ENCODE results near the gene DOK6.
"Not testable (repeated sequence)": the region's sequence is repeated elsewhere in the genome, so short reads cannot be mapped to it uniquely, and the experiment has no call there.

DOK6 gene

DNA sequence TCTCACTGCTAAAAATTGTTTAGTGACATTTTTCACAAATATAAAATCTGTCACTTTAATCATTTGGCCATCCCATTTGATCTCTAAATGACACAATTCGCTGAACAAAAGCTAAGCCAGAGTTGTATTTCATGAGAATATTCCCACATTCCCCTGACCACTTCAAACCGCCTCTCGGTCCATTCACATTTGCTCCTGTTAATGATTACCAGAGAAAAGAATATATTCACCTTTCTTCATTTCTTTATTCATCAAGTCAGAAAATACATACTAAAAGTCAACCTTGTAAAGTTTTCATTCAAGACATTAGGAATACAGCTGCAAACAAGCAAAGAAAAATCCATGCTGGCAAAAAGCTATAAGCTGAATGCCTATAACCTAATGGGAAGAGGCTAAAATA, 225.5 kb downstream of the DOK6 start:
- no peak for DNase-seq (ENCODE audit: low spot score)

DNA sequence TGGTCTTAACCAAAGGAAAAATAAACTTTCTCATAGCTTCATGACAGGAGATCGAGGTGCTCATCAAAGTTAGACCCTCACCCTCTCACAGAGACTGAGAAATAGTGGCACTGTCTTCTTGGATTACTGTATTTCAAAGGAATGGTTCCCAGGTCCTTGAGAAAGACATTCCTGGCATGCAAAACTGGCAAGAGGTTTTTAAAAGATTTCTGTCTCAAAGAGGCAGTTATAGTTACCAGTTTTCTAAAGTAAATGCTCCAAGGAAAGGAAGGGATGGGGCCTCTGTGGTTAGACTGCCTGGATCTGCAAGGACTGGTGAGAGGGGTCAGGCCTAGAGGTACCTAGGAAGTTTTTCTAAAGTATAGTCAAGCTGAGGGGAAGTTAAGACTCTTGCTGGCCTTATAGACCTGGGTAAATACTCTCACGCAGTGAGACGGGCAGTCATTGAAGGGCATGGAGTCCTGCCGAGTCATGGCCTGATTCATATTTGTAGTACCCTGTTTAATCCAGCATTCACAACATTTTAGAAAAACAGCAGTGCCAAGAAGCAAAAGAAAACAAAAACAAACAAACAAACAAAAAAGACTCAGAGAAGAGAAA, 226.1 kb downstream of the DOK6 start:
- DNase-seq (ENCODE audit: low spot score) = no peak

DNA sequence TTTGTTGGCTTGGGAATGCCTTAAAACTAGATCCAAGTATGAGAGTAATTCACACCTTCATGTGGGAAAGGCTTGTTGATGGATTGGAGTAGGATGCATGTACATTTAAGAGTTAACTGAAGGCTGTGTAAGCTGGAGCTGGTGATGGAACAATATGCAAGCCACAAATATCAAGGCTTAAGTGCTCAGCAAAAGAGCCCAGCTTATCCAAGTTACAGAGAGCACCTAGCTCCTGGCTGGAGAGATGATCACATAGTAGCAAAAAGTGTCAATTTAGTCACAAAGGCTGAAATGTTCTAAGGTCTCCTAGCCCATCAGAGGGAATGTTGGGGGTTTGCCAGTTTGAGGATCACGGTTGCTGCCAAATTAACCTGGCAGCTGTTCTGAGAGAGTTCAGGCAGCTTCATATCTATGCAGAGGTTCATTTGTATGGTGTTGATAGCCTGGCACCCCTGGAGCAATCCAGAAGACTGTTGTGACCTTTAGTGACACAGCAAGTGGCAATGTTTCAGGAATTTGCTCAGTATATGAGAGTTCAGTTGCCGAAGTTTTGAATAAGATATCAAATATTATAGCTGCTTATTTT, 228.2 kb downstream of the DOK6 start:
- DNase-seq (ENCODE audit: low spot score) = no peak

DNA sequence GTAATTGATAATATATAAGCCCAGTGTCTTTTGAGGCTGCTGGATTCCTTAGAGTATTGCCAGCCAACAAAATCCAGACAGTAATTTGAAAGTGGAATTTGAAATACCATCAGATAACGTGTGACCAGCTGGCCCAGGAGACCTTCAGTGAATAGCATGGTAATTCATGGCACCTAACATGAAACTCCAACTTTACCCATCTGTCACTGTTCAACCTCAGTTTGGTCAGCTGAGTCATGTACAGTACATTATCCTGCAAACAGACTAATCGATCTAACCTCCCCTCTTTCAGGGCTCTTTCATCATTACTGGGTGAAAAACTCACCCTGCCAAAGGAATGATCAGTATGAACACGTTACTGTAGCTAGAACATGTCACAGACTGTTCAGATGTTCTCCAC, 230.6 kb downstream of the DOK6 start:
- no peak for DNase-seq (ENCODE audit: low spot score)

DNA sequence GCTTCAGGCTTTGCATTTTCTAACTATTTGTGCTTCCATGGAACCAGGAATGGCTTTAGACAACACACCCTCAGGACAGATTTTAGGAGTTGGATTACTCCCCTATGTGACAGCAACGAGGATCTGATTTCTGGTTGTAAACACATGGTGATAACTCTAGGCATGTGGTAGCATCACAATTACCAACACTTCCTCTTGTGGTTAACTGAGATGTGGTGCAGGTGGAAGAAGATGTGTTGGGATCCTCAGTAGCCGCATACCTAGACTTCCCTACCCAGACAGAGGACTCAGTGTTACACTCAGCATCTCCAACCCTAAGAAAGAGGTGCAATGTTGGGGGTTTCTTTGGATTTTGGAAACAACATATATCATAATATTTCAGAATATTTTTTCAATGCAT, 234.8 kb downstream of the DOK6 start:
- no peak for DNase-seq (ENCODE audit: low spot score)

DNA sequence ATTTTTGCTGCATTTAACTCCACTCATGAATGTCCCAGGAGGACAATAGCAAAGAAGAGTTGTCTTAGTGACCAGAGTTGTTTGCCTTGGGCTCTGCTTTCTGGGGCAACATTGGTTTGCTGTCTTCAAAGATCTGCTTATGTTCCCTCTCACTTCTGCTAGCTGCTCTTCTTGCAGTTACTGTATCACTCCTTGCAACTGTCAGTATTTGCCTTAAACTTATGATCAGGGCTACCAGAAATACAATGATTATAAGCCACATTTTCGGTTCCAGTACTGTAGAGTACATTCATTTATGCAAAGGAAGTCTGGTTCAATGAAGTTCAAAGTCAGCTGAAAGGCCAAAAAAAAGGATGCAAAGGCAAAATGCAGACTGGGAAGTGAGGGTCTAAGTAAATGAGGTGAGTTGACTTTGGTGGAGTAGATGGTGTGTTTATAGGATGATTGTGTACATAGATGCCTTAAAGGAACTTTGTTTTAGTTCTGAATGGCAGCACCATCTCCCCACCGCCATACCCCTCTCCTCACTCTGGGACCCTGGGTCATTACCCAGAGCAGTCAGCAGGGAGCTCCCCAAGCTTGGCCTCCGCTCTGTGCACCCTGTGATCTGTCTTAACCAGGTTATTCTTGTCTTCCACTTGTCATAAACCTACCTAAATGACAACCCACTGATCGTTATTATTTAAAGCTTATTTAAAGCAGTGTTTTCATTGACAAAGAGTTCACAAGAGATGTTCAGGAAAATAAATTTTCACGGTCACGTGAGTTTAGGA, 236.0 kb downstream of the DOK6 start:
- DNase-seq (ENCODE audit: low spot score) = no peak

DNA sequence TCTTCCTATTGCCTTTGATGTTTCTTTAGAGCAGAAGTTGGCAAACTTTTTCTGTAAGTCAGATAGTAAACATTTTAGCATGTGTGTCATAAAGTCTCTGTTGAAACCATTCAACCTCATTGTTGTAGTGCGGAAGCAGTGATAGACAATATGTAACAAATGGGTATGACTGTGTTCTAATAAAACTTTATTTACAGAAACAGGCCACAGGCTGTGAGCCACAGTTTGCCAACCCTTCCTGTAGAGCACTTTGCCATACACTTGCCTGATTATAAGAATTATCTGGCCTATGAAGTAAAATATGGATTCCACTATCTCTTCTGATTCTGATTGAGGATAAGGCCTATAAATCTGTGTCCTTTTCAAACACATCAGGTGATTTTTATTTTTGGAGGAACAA, 237.4 kb downstream of the DOK6 start:
- no peak for DNase-seq (ENCODE audit: low spot score)

DNA sequence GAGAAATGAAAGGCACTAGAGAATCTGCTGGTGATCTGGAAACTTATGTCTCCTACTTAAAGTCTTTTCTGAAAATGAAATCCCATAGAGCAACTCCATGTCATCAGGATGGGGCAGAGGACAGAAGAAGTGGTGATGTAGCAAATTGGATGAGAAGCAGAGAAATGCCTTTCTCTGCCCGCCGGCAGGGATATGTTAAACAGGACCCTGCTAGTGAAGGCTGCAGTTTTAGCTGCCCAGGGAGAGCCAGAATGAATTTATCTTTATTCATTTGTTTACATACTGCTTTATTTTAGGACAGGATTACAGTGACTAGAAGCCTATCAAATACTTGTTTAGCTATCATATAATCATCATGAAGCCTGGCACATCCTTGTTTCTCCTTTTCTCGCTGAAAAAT, 247.0 kb downstream of the DOK6 start:
- no peak for DNase-seq (ENCODE audit: low spot score)

DNA sequence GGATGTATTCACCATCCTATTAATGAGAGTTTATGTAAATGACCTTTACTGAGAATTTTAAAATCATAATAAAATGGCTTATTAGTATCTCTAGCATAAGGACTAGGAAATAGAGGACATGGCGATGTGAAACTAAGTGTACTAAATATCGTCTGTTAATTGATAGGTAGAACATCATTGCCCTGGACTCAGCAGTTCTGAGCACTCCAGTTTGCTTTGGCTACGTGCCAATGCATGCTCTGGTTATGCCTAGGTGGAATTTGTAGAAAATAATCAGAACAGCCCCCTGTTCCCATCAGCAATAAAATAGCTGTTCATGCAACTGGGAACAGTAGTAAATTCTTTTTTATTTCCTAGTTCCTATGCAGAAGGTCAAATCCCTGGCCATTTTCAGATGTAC, 247.8 kb downstream of the DOK6 start:
- DNase-seq (ENCODE audit: low spot score) = no peak

DNA sequence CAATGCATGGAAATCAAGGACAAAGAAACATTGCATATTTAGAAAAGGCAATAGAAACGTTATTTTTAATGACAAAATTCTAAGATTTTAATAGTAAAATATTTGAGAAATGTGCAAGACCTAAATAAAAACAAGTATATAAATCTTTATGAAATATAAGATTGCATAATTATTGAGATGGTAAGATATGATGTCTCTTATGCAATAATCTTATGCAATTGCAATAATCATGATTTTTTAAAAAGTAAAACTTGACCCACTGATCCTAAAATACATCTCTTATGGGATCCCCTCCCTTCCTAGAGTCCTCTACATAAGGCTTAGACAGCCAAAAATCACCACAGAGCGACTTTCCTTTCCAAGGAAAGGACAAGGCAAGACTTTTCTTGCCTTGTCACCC, 249.0 kb downstream of the DOK6 start:
- no peak for DNase-seq (ENCODE audit: low spot score)

DNA sequence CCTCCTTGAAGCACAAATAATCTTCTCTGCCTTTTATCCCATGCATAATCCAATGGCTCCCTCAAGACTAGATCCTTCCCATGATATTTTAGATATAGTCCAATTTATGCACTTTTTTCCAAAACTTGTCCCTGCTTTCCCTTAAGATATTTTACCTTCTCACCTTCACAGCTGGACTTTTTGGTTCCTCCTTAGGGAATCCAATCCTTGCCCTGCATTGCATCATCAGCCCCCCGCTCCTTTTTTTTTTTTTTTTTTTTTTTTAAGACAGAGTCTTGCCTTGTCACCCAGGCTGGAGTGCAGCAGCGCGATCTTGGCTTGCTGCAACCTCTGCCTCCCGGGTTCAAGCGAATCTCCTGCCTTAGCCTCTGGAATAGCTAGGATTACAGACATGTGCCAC, 250.6 kb downstream of the DOK6 start:
- no peak for DNase-seq (ENCODE audit: low spot score)

DNA sequence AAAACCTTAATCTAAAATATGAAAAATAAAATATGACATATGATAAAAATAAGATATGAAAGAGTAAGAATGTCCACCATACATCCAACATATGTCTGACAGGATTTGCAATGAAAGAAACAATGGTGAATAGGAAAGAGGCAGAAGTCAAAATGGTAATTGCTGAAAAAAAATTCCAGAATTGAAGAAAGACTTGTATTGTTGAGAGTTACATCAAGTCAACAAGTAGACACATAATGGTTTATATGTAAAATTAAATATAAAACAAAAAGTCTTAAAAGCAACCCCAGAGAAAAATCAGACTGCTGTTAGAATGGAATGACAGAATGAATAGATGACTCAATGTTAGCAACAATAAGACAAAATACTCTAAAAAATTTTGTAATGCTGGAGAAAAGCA, 255.1 kb downstream of the DOK6 start:
- no peak for DNase-seq (ENCODE audit: low spot score)

DNA sequence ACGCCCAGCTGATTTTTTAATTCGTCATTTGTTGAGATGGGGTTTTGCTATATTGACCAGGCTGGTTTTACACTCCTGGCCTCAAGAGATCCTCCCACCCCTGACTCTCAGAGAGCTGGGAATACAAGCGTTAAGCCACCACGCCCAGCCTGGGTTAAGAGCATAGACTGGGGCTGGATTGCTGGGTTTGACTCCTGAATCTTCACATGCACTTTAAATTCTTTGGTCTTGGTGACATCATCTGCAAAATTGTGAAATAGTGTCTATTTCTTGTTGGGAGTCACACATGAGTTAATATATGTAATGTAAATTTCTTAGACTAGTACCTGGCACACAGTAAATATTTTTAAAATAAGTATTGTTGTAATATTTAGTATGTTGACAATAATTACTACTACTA, 257.4 kb downstream of the DOK6 start:
- DNase-seq (ENCODE audit: low spot score) = no peak

DNA sequence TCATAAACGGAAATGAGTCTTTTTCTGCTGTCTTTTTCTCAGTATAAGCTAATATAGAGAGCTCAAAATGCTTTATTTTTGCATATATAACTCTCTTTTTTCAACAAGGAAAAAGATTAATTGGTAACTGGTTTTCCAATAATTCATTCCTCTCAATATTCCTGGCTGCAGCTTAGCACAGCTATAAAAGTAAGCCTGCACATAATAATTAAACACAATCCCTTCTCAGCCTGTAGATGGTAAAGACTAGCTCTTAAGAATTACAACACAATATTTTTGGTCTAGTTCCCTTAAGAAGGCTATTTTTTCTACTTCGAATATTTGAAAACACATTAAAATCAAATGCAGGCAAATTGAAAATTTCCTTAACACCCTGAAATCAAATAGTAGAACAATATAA, 258.0 kb downstream of the DOK6 start:
- DNase-seq (ENCODE audit: low spot score) = no peak

DNA sequence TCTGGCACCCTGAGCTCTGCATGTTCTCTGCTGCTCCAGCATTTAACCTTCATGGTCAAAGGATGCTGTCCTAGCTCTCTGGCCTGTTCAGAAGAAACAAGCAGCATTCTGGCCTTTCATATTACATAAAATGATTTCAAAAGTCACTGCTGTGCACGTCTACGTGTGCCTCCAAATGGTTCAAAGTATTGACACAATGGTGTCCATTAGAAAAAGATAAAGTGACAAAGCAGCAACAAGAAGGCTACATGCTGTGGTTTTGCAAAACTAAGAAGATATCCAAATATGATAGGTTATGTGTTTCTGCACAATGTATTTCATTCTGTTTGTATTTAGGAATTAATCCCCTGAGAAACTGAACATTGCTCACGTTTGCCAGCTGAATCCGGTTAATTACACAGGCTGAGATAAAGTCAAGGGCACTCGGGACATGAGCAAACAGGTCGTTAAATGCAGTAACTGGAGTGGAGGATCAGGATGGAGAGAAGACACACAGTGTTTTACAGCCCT, 258.5 kb downstream of the DOK6 start:
- DNase-seq (ENCODE audit: low spot score) = peak; percentile 31

DNA sequence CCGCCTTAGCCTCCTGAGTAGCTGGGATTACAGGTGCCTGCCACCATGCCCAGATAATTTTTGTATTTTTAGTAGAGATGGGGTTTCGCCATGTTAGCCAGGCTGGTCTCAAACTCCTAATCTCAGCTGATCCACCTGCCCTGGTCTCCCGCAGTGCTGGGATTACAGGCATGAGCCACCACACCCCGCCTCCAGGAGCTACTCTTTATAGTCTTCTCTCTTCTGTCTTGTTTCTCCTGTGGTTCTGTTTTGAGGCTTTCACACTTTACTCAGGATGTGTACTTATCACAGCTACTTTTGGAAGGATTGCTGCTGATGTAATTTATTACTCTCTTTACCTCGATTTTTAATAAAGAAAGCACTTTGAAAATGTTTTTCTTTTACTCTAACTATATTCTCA, 261.4 kb downstream of the DOK6 start:
- not testable (repeated sequence) for DNase-seq (ENCODE audit: low spot score)

DNA sequence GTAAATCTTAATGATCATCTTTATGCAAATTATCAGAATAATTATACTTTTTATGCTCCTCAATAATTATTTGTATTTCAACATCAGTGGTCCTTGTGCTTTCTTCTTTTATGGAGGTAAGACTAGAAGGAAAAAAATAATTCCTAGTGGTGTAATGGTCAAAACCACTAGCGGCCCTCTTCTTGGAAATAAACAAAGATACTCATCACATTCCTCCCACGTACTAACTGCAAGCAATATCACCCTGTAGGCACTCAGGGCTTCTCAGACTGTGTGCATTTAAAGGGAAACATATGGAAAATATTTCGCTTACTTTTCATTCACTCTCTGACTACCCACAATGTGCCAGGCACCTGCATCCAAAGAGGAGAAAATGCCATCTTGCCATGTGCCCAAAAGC, 263.7 kb downstream of the DOK6 start:
- no peak for DNase-seq (ENCODE audit: low spot score)

DNA sequence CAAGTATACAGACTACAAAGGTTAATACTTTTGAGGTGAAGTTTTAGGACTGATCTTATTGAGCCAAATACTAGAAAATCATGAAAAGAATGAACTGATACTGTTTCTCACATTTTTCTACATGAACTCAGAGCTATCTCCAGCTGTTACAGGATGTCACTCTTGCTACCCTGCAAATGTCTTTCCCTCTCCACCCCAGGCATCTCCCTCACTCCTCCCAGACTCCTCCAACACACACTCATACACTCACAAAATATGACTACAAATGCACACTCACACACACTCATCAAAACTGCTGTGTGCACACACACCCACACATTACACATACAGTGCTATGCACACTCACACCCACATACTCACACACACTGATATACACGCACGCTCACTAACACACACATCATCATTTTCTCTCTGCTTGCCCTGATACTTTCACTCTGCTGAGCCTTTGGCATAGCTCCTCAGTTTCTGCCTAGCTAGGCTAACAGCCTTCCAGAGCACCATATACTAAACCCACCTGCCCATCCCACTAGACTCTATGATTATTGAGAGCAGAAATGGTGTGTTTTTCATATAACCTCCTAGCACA, 273.7 kb downstream of the DOK6 start:
- no peak for DNase-seq (ENCODE audit: low spot score)

DNA sequence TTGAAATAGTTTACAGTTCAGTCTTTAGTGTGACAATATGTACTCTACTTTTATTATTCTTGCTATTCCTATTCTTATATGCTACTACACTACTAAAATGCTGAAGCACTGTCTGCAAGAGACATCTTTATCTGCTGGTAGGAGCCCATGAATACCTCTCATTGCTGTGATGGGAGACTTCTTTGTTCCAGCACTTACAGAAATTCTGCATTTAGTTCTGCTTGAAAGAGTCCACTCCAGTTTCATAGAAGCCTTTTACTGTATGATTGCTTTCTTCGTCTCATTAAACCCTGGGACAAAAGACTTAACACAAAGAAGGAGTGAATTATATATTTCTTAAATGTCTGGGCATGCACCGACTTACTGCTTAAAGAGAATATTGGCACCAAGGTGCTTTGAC, 274.3 kb downstream of the DOK6 start:
- DNase-seq (ENCODE audit: low spot score) = no peak

DNA sequence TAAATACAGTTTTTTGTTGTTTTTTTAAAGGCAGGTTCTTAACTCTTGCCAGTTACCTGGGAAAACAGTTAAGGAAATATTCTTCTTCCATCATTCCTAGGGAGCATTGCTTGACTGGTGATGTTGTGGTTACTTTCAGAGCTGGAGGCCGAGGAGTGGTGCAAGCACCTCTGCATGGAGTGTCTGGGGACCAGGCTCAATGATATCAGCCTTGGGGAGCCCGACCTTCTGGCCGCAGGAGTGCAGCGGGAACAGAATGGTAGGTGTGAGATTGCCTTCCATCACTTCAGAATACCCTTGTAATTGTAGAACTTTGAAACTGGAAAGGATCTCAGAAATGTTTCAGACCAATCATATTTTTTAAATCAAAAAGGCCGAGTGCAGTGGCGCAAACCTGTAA, 276.9 kb downstream of the DOK6 start:
- no peak for DNase-seq (ENCODE audit: low spot score)

DNA sequence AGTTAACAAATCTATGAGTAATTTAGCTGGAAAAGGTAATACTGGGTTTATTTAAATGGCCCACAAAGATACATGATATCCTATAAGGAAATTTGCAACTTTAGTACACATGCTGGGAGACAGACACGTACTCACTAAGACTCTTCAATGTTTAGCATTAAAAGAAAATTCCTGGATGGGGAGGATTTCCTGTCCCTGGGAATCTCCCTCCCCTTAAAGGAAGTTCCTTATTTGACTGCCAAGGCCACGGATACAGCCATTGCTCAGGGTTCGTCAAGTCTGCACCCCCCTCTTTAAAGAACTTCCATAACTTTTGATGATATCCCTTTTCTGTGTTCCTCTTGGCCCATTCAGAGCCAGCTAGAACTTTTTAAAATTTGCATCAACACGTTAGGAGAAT, 279.4 kb downstream of the DOK6 start:
- DNase-seq (ENCODE audit: low spot score) = no peak

DNA sequence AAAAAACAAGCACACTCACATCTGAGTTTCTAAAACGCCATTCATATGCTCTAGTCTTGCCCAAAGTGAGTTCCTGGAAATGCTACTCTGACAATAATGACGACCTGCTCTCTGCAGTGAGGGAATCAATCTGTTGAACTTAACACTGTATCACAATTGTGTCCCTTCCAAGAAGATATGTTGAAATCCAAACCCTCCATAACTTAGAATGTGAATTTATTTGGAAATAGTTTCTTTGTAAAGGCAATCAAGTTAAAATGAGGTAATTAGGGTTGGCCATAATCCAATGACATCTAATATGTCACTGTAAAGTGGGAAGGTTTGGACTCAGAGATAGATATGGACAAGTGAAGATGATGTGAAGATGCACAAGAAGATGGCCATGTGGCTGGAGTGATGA, 282.5 kb downstream of the DOK6 start:
- DNase-seq (ENCODE audit: low spot score) = no peak

DNA sequence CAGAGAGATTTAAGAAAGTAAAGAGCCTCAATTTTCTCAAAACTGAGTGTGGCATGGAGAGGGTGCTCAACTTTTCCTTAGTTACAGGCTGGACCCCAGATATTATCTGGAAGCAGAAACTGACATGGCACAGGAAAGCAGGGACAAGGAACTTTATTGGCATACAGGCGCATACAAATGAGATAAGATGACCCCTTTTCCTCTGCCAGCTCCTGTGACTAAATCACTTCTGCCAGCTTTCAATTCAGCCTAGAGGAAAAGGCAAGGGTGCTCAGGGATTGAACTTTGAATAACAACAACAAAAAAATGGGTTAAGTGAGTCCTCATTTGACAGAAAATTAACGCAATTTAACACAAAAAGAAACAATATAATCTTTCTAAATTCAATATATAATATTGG, 284.1 kb downstream of the DOK6 start:
- no peak for DNase-seq (ENCODE audit: low spot score)

Measured in cerebellar cortex (tissue), 1 donor.